Measurements from ENCODE around the gene ERBB2.

Gene ERBB2

DNA sequence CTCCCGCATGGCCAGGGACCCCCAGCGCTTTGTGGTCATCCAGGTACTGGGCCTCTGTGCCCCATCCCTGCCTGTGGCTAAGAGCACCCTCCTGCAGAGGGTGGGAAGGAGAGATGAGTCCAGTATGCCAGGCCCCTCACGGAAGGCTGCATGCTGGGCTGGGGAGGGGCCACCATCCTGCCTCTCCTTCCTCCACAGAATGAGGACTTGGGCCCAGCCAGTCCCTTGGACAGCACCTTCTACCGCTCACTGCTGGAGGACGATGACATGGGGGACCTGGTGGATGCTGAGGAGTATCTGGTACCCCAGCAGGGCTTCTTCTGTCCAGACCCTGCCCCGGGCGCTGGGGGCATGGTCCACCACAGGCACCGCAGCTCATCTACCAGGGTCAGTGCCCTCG lies 26.8 kb downstream of the ERBB2 start:
- no peak for DNase-seq (ENCODE audit: low spot score)

GRCh38 chr17:39727556-39727955 lies 27.7 kb downstream of the ERBB2 start:
- no peak for DNase-seq (ENCODE audit: low spot score)

DNA sequence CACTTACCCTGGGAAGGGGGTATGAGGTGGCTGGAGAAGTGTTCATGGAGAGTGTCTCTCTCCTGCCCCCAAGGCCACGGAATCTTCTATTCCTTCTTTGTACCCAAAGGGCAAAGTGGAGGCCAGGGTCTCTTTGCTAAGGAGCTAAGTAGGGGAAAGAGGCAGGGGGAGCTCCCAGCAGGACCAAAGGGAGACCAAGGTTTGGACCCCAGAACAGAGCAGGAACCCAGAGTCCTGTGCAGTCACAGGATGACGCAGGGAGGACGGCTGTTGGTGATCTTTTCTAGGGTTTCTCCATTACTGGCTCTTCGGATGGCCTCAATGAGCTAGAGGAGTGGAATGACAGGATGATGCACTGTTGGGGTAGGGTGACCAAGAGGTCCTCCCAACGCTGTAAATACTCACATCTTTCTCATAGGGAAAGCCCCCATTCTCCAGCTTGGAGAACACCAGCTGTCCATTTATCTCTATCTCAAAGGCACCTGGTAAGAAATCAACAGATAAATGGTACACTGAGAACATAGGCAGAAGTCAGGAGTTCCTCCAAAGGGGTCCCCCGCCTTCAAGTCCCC lies 29.5 kb downstream of the ERBB2 start:
- no peak for DNase-seq (ENCODE audit: low spot score)

GRCh38 chr17:39730095-39730921 lies 30.4 kb downstream of the ERBB2 start, which contains the start of gene MIEN1:
Gene MIEN1 (minus strand): TSS chr17:39730532. CDS start chr17:39730495, 37 bp downstream.
- peak; percentile 92 for DNase-seq (ENCODE audit: low spot score)

DNA sequence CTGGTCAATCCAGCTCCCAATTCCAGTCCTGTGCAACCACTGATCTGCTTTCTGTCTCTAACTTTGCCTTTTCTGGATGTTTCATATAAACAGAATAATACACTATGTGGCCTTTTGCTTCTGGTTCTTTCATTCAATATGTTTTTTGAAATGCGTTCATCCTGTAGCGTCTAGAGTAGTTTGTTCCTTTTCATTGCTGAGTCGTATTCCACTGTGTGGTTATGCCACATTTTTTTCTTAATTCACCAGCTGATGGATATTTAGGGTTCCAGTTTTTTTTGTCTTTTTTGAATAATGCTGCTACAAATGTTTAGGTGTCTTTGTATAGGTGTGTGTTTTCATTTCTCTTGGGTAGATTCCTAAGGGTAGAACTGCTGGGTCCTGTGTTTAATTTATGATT lies 32.7 kb downstream of the ERBB2 start:
- DNase-seq (ENCODE audit: low spot score), result no peak

DNA sequence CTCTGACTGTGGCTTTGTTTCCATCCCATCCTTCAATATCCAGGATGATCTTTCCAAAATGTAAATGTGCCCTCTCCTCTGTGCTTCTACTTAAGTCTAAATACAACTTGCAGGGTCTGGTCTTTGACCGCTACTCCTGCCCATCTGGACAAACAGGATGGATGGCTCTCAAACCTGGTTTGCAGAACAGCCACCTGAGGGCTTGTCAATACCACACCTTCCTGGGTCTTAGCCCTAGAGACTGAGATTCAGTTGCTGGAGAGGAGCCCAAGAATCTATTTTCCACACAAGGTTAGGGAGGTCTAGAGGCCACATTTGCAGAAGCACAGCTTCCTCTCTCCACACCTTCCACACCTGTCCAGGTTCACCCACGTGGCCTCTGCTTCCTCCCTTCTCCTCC lies 36.0 kb downstream of the ERBB2 start:
- no peak for DNase-seq (ENCODE audit: low spot score)

DNA sequence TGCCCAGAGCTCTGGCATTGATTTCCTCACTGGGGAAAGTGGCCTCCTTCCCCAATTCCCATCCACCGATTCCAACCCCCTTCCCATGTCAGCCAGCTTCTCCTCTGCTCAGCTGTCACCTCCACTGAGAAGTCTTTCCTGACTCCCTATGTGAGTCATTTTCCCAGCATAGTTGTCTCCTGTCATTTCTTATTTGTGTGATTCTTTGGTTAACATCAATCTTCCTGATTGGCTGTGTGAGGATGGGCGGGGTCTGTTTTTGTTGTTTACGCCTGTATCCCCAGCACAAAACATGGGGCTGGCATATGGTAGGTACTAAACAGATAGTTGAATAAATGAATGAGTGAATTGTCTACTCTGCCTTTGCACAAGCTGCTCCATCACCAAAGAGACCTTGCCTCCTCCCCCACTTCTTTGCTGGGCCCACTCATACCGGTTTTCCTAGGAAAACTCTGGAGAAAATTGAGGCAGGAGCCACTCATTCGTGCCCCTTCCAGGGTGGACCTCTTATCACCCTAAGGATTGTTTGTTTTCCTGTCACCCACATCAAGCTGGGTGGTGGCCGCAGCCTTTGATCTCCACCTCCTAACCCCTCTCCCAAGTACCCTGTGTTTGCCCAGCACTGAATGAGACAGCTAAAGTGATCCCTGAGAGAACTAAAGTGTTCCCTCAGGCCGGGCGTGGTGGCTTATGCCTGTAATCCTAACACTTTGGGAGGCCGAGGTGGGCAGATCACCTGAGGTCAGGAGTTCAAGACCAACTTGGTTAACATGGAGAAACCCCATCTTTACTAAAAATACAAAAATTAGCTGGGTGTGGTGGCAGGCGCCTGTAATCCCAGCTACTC lies 36.7 kb downstream of the ERBB2 start:
- no peak for DNase-seq (ENCODE audit: low spot score)

GRCh38 chr17:39737206-39737759 lies 37.4 kb downstream of the ERBB2 start:
- no peak for DNase-seq (ENCODE audit: low spot score)

GRCh38 chr17:39737760-39738567 lies 38.1 kb downstream of the ERBB2 start, which contains the start of gene GRB7:
Gene GRB7 (plus strand): TSS chr17:39737938. CDS start chr17:39742302, 4,364 bp downstream.
- no peak for DNase-seq (ENCODE audit: low spot score)

DNA sequence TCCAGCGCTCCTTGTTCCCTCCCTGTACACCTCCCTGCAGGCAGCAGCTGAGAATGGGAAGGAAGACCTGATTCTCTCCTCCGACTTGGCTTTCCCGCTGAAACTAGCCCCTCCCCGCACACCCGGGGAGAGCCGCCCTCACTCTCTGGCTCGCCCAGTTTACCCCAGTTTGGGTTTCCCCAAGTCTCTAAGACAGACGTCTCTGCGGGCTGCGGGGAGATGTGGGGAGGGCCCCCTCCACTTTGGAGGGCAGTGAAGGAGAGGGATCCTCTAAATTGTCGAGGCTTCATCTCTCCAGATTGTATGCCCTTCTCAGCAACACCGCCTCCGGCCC lies 38.7 kb downstream of the ERBB2 start:
- no peak for DNase-seq (ENCODE audit: low spot score)

DNA sequence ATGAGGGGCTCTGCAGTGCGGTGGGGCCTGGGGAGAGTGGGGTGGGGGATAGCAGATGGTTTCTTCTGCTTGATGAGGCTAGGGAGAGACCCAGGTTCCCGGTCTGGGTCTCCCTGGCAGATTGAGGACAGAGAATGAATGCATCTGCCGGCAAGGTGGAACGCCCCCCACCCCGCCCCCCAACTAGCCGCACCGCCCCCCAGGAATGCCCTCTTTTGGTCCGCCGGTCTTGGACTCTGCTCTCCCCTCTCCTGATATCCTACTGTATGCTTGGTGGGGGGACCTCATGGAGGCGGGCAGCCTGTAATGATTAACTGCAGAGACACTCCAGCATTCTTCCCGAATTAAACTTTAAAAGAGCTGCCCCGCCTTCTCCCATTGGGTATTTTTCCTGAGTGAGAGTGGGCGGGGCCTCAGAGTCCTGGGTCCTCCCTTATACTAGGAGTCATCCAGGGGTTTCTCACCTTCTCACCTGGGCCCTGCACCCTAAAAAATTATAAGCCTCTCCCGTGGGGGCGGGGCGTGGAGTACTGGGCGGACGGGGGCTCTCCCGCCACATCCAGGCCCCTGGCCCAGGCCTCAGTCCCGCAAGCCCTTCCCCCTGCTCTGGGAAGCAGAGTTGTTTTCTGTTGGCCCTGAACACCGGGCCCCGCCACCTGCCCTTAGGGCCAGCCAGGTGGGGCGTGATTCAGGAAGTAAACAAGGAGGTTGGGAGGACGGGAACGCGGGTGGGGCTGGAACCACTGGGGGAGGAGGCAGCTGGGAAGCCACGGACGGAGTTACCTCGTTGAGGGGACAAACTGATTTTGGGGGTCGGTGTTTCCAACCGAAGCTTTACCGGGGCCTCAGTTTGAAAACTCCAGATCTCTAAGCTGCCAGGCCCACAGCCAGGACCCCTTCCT lies 39.4 kb downstream of the ERBB2 start:
- DNase-seq (ENCODE audit: low spot score), result no peak

DNA sequence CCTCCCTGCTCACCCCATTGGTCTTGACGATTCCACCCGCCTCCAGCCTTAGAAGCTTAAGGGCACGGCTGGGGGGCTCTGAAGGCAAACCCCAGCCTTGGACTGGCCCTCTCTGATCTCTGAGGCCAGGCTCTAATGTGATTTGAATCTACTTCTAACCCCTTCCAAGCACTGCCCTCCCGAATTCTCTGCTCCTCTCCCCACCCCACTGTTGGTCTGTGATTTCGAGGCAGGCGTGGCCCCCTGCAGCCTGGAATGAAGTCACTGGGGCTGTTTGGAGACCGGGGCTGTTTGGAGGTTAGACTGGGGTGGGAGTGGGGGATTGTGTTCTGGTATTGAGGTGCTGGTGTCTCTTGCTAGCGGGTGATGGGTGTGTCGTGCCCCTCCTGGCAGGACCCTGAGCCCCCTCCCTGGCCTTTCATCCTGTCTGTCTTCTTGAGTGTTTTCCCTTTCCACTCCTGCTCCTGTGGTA lies 40.1 kb downstream of the ERBB2 start:
- DNase-seq (ENCODE audit: low spot score), result no peak

DNA sequence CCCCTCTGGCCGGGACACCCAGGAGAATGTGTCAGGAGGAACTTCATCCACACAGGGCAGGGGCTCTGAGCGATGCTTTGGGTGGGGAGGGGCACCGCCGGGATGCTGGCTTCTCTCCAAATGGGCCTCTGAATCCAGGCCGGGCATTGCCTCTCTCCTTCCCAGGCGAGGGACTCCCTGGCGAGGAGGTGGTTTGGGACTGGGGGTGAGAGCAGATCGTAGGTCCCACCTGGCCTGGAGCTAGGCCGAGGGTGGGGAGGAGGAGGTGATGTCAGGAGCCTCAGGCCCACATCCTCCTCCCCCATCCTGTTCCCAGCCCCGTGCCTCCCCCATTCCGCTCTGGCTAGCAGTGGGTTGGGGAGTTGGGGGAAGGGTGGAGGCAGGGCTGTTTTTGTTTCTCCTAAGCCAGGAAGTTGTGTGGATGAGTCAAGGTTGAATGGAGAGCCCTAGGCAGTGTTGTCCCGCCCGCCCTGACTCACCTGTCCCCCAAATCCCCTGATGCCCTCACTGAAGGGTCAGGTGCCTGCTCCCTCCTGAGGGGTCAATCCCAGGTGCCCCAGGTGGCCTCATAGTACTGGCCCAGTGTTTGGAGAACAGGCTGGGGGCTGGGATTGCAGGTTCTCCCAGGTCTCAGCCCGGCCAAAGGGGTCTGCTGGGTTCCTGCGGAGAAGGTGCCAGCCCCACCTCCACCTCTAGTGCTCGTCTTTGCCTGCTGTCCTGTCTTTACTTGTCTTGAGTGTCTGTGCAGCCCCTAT lies 40.7 kb downstream of the ERBB2 start:
- no peak for DNase-seq (ENCODE audit: low spot score)

DNA sequence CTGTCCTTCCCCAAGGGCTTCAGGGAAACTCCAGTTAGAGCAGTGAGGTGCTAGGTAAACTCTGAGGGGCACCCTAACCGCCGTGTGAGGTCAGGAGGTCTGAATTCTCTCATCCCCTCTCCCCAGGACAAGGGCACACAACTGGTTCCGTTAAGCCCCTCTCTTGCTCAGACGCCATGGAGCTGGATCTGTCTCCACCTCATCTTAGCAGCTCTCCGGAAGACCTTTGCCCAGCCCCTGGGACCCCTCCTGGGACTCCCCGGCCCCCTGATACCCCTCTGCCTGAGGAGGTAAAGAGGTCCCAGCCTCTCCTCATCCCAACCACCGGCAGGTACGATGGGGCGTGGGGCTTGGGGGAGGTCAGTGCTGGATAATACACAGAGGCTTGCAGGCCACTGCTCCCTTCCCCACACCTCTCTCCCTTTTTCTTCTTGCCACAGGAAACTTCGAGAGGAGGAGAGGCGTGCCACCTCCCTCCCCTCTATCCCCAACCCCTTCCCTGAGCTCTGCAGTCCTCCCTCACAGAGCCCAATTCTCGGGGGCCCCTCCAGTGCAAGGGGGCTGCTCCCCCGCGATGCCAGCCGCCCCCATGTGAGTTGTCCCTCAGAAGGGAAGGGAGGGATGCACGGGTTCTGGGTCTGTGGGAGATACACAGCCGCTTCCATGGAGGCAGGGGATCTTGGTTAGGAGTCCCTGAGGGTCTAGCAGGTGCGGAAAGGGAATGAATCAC lies 42.4 kb downstream of the ERBB2 start:
- DNase-seq (ENCODE audit: low spot score), result no peak

DNA sequence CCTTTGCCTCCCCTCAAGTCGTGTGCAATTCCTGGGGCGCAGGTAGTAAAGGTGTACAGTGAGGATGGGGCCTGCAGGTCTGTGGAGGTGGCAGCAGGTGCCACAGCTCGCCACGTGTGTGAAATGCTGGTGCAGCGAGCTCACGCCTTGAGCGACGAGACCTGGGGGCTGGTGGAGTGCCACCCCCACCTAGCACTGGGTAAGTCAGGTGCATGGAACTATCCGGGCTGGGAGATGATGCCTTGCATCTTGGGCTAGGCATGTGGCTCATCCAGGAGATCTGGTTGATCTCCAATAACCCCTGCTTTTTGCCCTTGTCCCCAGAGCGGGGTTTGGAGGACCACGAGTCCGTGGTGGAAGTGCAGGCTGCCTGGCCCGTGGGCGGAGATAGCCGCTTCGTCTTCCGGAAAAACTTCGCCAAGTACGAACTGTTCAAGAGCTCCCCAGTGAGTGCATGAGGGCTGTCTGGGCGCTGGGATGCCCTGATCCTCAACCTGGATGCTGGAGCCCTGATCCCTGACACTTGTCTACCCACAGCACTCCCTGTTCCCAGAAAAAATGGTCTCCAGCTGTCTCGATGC lies 43.1 kb downstream of the ERBB2 start:
- DNase-seq (ENCODE audit: low spot score), result no peak

GRCh38 chr17:39744075-39744835 lies 44.4 kb downstream of the ERBB2 start:
- DNase-seq (ENCODE audit: low spot score), result no peak

DNA sequence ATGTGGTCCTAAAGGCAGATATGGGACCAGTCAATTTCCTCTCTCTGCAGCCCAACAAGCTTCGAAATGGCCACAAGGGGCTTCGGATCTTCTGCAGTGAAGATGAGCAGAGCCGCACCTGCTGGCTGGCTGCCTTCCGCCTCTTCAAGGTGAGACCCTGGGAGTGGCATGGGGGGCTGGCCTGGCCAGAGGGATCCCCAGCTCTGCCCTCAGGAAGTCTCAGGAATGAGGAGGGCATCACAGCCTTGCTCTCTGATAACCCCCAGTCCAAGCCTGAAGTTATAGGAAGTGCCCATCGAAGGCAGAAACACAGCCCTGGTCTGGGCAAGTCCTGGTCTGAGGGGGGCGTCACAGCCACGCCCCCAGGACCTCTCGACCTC lies 45.0 kb downstream of the ERBB2 start:
- DNase-seq (ENCODE audit: low spot score), result no peak

All from hematopoietic multipotent progenitor cell treated with erythropoietin and hydrocortisone succinate and interleukin-3 and kit ligand, for 15 days (in vitro differentiated cells).